Calu3 (cell line): ENCODE results near the gene TAGLN2. TPM values are rescaled to one million over a fixed set of nuclear protein-coding genes. Genes with fewer than 3 reads are reported as not detected.

Experiments used
- BruUV-seq: library from RNA; stranded (reverse); fragments of 400-500 nt; replicated peaks from 2 replicates; lab custom pipeline; 2021; lab: Mats Ljungman, UMichigan
- CTCF ChIA-PET: fragments of 300-600 bp; sonication (Branson Sonifier 250); formaldehyde crosslinking; loops from one replicate; lab custom pipeline; 2022; ENCODE audit warnings: antibody characterized with exemption; lab: Charles Lee
- DNase-seq: peaks from one replicate; pipeline ENCODE4 v3.0.0; 2022
- H3K27ac Mint-ChIP-seq: one replicate; pipeline ENCODE4 v1.8.0; 2022; ENCODE audit warnings: mixed read lengths; ENCODE audit not compliant: unreplicated experiment
- H3K27me3 Mint-ChIP-seq: one replicate; pipeline ENCODE4 v1.8.0; 2022; ENCODE audit warnings: mixed read lengths; ENCODE audit not compliant: unreplicated experiment
- H3K36me3 Mint-ChIP-seq: one replicate; pipeline ENCODE4 v1.8.0; 2022; ENCODE audit warnings: mild to moderate bottlenecking, moderate library complexity, mixed read lengths; ENCODE audit not compliant: insufficient read depth, unreplicated experiment
- H3K4me1 Mint-ChIP-seq: one replicate; pipeline ENCODE4 v1.8.0; 2022; ENCODE audit warnings: mild to moderate bottlenecking, low read depth, mixed read lengths; ENCODE audit not compliant: unreplicated experiment
- H3K4me3 Mint-ChIP-seq: one replicate; pipeline ENCODE4 v1.8.0; 2022; ENCODE audit warnings: mild to moderate bottlenecking, low read depth, moderate library complexity, mixed read lengths; ENCODE audit not compliant: unreplicated experiment
- H3K9me3 Mint-ChIP-seq: one replicate; pipeline ENCODE4 v1.8.0; 2022; ENCODE audit warnings: low read depth, mixed read lengths; ENCODE audit not compliant: unreplicated experiment
- intact Hi-C: fragments of 100-400 bp; cut with micrococcal nuclease; formaldehyde crosslinking; loops from one replicate; pipeline ENCODE4 v1.10.0; 2022; ENCODE audit not compliant: unreplicated experiment
- total RNA-seq: library from RNA; stranded (reverse); gene quantifications from 2 replicates; pipeline ENCODE4 v1.2.3, GENCODE V29; 2022
- TF ChIP-seq, protein P1 (sequence below): fragments of 200-600 bp; IDR thresholded peaks from one replicate; pipeline ENCODE4 v1.8.0; 2022; ENCODE audit warnings: antibody characterized with exemption; ENCODE audit not compliant: unreplicated experiment

TAGLN2 gene
- total RNA-seq, 1 experiment from 2014 or later: 708 TPM

DNA sequence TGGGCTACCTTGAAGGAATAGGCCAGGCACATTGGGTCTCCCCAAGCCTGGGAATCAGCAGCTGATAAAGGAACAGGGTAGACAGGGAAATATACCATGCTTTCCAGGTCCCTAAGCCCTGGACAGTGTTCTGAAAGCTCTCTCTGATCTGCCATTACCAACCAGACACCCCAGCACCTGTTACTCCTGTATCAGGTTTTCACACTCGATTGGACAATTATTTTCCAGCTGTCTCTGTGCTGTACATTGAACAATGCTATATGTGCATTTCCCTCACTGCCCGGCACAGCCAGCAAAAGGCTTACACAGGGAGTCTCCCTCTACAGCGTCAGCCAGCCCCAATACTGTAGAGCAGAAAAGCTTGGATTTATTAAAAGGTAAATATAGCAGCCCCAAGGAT, 30.0 kb downstream of the TAGLN2 start:
- H3K27ac Mint-ChIP-seq: no peak overlapping the region
- H3K4me3 Mint-ChIP-seq: no peak overlapping the region
- TF ChIP-seq, protein P1, sequence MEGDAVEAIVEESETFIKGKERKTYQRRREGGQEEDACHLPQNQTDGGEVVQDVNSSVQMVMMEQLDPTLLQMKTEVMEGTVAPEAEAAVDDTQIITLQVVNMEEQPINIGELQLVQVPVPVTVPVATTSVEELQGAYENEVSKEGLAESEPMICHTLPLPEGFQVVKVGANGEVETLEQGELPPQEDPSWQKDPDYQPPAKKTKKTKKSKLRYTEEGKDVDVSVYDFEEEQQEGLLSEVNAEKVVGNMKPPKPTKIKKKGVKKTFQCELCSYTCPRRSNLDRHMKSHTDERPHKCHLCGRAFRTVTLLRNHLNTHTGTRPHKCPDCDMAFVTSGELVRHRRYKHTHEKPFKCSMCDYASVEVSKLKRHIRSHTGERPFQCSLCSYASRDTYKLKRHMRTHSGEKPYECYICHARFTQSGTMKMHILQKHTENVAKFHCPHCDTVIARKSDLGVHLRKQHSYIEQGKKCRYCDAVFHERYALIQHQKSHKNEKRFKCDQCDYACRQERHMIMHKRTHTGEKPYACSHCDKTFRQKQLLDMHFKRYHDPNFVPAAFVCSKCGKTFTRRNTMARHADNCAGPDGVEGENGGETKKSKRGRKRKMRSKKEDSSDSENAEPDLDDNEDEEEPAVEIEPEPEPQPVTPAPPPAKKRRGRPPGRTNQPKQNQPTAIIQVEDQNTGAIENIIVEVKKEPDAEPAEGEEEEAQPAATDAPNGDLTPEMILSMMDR: no peak
- intact Hi-C loops: no loop called here
- no peak for DNase-seq
- BruUV-seq: no TSS peak
- peaks cover 18% of the 10 kb centered on the region for H3K4me1 Mint-ChIP-seq
- H3K27me3 Mint-ChIP-seq: no peaks in the 10 kb centered on the region
- no peaks in the 10 kb centered on the region for H3K9me3 Mint-ChIP-seq
- CTCF ChIA-PET: interaction anchor here (0.9 to 3.2 kb wide), 2 partner anchors 29 to 66 kb away, joined by 3 to 42 read pairs; partner anchors contain the start of gene TAGLN2
- peaks cover 7% of the 10 kb centered on the region for H3K36me3 Mint-ChIP-seq

DNA sequence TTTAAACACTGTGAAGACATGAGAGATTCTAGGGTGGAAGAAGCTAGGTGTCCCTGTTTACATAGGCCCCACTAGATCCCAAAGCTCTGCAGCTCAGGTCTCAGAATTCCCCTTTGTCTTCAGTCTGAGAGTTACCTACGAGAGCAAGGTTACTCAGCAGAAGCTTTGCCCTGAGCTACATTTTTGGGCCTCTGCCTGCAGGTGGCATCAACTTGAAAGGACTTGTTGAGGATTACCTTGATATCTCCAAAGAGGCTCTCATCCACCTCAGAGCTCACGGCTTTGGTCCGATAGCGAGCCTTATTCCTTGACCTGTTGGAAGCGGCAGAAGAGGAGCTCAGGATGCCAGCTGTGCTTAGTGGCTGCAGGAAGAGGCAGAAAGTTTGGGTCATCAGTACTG, 32.4 kb downstream of the TAGLN2 start:
- DNase-seq: peak; percentile 40
- H3K4me1 Mint-ChIP-seq: peaks cover 11% of the 10 kb centered on the region
- H3K9me3 Mint-ChIP-seq: no peaks in the 10 kb centered on the region
- TF ChIP-seq, protein P1: no peak
- intact Hi-C loops: loop anchor here (2.0 to 5.0 kb wide), 2 partner anchors 52 to 681 kb away; partner anchors contain the start of gene IGSF9
- CTCF ChIA-PET: interaction anchor here (0.7 to 4.5 kb wide), 16 partner anchors 12 to 695 kb away, joined by 3 to 110 read pairs (median 4); partner anchors contain the start of genes IGSF9 and TAGLN2
- BruUV-seq: no TSS peak
- H3K27ac Mint-ChIP-seq: no peak overlapping the region
- no peak overlapping the region for H3K4me3 Mint-ChIP-seq
- no peaks in the 10 kb centered on the region for H3K27me3 Mint-ChIP-seq
- H3K36me3 Mint-ChIP-seq: no peaks in the 10 kb centered on the region

DNA sequence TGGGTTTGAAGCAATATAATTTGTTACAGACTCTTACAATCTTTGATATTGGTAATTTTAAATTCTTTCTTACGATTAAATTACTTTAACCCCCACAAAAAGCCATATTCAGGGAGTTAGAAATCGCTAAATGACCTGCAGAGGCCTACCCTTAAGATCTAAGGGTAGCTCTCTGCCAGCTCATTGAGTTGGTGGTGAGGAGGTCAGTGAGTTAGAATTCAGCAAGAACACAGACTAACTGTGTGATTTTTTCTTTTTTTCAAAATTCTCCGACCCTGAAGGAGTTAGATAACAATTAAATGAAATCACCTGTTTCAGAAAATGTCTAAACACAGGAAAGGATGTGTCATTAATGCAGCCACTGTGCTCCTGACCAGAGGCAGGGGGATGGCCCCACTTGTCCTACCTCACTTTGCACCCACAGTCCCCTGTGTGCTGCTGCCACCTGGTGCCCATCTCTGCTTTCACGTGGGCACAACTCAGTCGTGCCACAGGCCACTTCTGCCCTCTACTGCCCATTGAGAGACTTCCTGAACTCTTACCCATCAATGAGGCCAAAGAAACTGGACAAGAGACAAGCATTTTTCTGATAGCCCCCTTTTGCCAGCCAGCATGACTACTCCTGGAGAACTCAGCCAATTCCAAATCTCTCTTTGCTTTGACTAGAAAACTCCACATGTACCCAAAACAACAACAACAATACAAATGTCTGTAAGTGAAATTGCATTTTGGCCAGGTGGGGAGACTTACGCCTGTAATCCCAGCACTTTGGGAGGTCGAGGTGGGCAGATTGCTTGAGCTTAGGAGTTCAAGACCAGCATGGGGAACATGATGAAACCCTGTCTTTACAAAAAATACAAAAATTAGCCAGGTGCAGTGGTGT, 33.8 kb downstream of the TAGLN2 start:
- intact Hi-C loops: loop anchor here (1.0 to 5.0 kb wide), 8 partner anchors 37 to 731 kb away; partner anchors contain the start of gene IGSF9
- TF ChIP-seq, protein P1: peak; percentile 99
- CTCF ChIA-PET: interaction anchor here (1.0 to 4.5 kb wide), 10 partner anchors 10 to 680 kb away, joined by 3 to 110 read pairs (median 8); partner anchors contain the start of genes DUSP23 and IGSF9
- Mint-ChIP-seq H3K27me3 (no peaks in the 10 kb centered on the region), H3K27ac (no peak overlapping the region), H3K4me3 (no peak overlapping the region), H3K4me1 (peaks cover 11% of the 10 kb centered on the region), H3K9me3 (no peaks in the 10 kb centered on the region), H3K36me3 (no peaks in the 10 kb centered on the region)
- peak; percentile 91 for DNase-seq
- BruUV-seq: no TSS peak

DNA sequence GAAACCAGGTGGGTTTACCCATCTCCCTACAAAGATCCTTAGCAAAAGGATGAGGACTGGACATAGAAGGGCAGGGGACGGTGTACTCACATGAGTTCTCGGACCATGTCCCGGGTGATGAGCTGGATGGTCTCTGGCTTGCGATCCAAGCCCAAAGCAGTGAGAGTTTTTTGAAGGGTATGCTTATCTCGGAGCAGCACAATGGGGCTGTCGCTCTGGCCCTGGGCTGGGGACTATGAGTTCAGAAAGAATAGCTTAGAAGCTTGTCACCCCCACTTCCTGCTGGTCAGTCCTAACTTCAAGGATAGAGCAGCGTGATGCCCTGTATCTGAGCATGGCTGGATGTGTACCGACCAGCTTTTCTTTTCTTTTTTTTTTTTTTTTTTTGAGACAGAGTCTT, 34.9 kb downstream of the TAGLN2 start:
- no peak overlapping the region for H3K4me3 Mint-ChIP-seq
- peaks cover 11% of the 10 kb centered on the region for H3K4me1 Mint-ChIP-seq
- CTCF ChIA-PET: interaction anchor here (1.0 to 4.5 kb wide), 8 partner anchors 10 to 679 kb away, joined by 3 to 110 read pairs (median 6); no protein-coding TSS in a partner anchor
- H3K9me3 Mint-ChIP-seq: no peaks in the 10 kb centered on the region
- TF ChIP-seq, protein P1: no peak
- no peaks in the 10 kb centered on the region for H3K36me3 Mint-ChIP-seq
- H3K27me3 Mint-ChIP-seq: no peaks in the 10 kb centered on the region
- DNase-seq: no peak
- BruUV-seq: no TSS peak
- peak overlapping the region; percentile 12 for H3K27ac Mint-ChIP-seq
- intact Hi-C loops: loop anchor here (2.0 to 5.0 kb wide), 5 partner anchors 36 to 730 kb away; no protein-coding TSS in a partner anchor
